Activated effector memory CD4-positive, alpha-beta T cell treated with Interleukin-2 at 50 U/mL for 16 hours (primary cell): ENCODE data around the gene TTC34.
"Not testable (repeated sequence)": the region's sequence is repeated elsewhere in the genome, so short reads cannot be mapped to it uniquely, and the experiment has no call there.

ENCODE experiments used
- DNase-seq: peaks from one replicate; pipeline ENCODE4 v3.0.0-alpha.2; 2020

The TTC34 gene

DNA sequence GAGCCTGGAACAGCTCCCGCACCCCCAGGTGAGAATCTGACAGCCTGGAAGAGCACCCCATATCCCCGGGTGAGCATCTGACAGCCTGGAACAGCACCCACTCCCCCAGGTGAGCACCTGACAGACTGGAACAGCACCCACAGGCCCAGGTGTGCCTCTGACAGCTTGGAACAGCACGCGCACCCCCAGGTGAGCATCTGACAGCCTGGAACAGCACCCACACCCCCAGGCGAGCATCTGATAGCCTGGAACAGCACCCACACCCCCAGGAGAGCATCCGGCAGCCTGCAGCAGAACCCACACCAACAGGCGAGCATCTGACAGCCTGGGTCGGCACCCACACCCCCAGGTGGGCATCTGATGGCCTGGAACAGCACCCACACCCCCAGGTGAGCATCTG is 141.7 kb downstream of the TTC34 start:
- DNase-seq: not testable (repeated sequence)

GRCh38 chr1:2657909-2658308 is 143.6 kb downstream of the TTC34 start:
- not testable (repeated sequence) for DNase-seq

DNA sequence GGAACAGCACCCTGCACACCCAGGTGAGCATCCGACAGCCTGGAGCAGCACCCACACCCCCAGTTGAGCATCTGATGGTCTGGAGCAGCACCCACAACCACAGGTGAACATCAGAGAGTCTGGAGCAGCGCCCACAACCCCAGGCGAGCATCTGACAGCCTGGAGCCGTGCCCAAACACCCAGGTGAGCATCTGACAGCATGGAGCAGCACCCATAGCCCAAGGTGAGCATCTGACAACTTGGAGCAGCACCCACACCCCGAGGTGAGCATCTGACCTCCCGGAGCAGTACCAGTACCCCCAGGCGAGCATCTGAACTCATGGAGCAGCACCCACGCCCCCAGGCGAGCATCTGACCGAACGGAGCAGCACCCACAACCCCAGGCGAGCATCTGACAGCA is 144.4 kb downstream of the TTC34 start:
- DNase-seq: not testable (repeated sequence)

GRCh38 chr1:2655598-2656434 is 145.7 kb downstream of the TTC34 start:
- not testable (repeated sequence) for DNase-seq

DNA sequence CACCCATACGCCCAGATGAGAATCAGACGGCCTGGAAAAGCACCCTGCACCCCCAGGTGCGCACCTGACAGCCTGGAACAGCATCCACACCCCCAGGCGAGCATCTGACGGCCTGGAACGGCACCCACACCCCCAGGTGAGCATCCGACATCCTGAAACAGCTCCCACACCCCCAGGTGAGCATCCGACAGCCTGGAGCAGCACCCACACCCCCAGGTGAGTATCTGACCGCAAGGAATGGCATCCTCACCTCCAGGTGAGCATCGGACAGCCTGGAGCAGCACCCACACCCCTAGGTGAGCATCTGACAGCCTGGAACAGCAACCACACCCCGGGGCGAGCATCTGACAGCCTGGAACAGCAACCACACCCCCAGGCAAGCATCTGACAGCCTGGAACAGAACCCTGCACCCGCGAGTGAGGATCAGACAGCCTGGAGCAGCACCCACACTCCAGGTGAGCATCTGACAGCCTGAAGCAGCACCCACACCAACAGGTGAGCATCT is 147.0 kb downstream of the TTC34 start:
- not testable (repeated sequence) for DNase-seq

- not testable (repeated sequence) for DNase-seq
Observed at GRCh38 chr1:2653741-2654442, 147.6 kb downstream of the TTC34 start.

DNA sequence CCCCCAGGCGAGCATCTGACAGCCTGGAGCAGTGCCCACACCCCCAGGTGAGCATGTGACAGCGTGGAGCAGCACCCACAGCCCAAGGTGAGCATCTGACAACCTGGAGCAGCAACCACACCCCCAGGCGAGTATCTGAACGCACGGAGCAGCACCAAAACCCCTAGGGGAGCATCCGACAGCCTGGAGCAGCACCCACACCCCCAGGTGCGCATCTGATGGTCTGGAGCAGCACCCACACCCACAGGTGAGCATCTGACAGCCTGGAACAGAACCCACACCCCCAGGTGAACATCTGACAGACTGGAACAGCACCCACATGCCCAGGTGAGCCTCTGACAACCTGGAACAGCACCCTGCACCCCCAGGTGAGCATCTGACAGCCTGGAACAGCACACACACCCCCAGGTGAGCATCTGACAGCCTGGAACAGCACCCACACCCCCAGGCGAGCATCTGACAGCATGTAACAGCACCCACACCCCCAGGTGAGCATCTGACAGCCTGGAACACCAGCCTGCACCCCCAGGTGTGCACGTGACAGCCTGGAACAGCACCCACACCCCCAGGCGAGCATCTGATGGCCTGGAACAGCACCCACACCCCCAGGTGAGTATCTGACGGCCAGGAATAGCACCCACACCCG is 148.4 kb downstream of the TTC34 start:
- not testable (repeated sequence) for DNase-seq

DNA sequence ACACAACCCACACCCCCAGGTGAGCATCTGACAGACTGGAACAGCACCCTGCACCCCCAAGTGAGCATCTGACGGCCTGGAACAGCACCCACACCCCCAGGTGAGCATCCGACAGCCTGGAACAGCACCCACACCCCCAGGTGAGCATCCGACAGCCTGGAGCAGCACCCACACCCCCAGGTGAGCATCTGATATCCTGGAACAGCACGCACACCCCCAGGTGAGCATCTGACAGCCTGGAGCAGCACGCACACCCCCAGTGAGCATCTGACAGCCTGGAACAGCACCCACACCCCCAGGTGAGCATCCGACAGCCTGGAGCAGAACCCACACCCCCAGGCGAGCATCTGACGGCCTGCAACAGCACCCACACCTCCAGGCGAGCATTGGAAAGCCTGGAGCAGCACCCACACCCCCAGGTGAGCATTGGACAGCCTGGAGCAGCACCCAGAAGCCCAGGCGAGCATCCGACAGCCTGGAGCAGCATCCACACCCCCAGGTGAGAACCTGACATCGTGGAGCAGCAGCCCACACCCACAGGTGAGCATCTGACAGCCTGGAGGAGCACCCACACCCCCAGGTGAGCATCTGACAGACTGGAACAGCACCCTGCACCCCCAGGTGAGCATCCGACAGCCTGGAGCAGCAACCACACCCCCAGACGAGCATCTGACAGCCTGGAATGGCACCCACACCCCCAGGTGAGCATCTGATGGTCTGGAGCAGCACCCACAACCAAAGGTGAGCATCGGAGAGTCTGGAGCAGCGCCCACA is 149.2 kb downstream of the TTC34 start:
- DNase-seq: not testable (repeated sequence)

DNA sequence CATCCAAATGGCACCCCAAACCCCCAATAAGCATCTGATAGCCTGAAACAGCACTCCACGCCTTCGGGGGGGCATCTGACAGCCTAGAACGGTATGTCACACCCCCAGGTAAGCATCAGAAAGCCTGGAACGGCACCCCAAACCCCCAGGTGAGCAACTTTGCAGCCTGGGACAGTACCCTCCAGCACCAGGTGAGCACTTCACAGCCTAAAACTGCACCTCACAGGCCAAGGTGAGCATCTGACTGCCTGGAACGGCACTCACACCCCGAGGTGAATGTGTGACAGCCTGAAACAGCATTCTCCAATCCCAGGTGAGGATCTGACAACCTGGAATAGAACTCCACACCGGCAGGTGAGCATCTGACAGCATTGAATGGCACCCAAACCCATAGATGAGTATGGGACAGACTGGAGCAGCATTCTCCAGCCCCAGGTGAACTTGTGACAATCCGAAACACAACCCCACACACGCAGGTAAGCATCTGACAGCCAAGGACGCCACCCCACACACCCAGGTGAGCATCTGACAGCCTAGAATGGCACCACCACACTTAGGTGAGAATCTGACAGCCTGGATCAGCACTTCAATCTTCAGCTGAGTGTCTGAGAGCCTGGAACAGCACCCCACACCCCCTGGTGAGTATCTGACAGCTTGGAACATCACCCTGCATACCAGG is 150.4 kb downstream of the TTC34 start:
- no peak for DNase-seq

GRCh38 chr1:2646837-2647236 is 154.7 kb downstream of the TTC34 start:
- no peak for DNase-seq

- DNase-seq: no peak
Observed at GRCh38 chr1:2645776-2646175, 155.7 kb downstream of the TTC34 start.

DNA sequence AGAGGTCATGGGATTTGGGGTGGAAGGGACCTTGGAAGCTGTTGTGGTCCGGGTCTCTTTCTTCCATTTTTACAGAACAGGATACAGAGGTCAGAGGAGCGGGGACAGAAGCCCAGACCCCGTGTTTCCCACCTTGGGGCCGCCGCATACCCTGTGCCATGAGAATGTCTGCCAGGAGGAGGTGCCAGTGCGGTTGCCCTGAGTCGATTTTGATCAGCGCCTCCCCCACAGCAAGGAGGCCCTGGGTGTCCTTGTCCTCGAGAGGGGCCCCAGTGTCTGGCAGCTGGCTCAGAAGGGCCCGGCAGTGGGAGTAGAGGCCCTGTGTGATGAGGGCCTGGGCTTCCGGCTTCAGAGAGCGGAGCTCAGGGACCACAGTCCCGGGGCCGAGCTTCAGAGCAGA is 156.3 kb downstream of the TTC34 start:
- DNase-seq: no peak

GRCh38 chr1:2644591-2645101 is 156.8 kb downstream of the TTC34 start:
- no peak for DNase-seq

DNA sequence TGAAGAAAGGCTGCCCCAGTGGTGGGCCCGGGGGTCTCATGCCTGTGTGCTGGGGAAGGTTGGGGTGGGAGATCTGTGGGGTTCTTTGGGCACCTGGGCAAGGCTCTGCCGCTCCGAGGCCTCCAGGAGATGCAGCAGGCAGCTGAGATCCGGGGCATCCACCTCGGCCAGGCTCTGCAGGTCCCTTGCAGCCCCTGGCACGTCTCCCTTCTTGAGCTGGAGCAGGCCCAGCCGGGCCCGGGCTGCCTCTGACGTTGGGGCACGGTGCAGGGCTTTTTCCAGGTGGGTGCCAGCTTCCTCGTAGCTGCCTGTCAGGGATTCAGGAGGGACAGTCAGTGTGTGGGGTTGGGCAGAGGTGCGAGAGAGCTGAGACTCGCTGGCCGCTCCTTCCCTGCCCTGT is 157.3 kb downstream of the TTC34 start:
- DNase-seq: no peak

DNA sequence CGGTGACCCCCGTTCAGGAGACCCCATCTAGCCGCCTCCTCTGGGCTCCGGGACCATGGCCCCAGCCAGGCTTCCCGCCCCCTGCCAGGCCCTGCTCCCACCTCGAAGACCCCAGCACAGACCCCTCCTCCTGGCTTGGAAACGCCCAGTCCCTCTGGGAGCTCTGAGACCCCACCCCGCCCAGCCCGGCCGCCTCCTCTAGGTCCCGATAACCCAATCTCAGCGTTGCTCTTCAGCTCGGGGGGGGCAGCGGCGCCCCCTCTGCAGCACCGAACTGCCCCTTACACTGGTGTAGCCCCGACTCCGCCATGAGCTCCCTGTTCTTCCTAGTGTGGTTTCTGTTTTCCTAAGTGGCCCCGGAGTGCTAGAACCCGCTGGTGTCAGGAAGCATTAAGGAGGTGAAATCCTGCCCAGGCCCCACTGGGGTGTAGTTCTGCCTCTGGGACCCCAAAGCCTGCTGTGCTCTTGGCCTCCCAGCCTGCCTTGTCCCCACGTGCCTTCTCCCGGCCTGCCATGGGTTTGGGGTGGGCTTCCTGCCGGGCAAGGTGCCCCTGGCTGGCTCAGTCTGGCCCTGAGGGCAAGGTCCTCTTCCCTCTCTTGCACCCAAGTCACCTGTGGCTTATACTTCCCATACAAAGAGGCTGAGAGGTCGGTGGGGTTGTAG is 157.9 kb downstream of the TTC34 start:
- DNase-seq: no peak

- DNase-seq: peak; percentile 92
Observed at GRCh38 chr1:2642560-2643413, 158.7 kb downstream of the TTC34 start.

- no peak for DNase-seq
Observed at GRCh38 chr1:2642131-2642559, 159.3 kb downstream of the TTC34 start.

- no peak for DNase-seq
Observed at GRCh38 chr1:2641381-2642130, 159.9 kb downstream of the TTC34 start.

DNA sequence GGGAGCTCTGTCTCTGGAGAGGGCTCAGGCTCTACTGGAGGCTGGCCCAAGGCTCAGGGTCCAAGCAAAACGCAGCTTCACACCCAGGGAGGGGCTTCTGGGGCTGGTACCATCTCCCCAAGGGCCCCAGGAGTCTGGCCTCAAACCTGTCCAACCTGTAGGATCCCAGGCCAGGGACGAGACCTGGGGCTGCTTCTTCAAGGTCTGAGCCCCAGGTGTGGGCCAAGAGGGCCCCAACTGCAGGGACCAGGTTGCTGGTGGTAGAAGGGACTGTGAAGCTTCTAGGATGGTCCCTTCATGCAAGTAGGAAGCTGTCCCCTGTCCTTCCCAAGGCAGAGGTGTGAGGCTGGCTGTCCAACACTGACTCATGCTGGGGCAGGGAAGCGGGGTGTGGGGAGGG is 160.9 kb downstream of the TTC34 start:
- no peak for DNase-seq
